ENCODE results near the gene NEK7.
"Not testable (repeated sequence)": the region's sequence is repeated elsewhere in the genome, so short reads cannot be mapped to it uniquely, and the experiment has no call there.

The NEK7 gene

GRCh38 chr1:198298640-198299039 lies 141.8 kb downstream of the NEK7 start:
- DNase-seq, result no peak

- DNase-seq, result no peak
These were observed 143.7 kb downstream of the NEK7 start for GRCh38 chr1:198300451-198300850.

GRCh38 chr1:198304431-198304830 lies 147.6 kb downstream of the NEK7 start:
- no peak for DNase-seq

GRCh38 chr1:198314817-198315216 lies 158.0 kb downstream of the NEK7 start:
- DNase-seq, result not testable (repeated sequence)

- not testable (repeated sequence) for DNase-seq
These were observed 158.5 kb downstream of the NEK7 start for GRCh38 chr1:198315331-198315730.

GRCh38 chr1:198316546-198317100 lies 159.8 kb downstream of the NEK7 start:
- DNase-seq, result no peak

- DNase-seq, result no peak
These were observed 161.3 kb downstream of the NEK7 start for GRCh38 chr1:198318085-198318484.

- no peak for DNase-seq
These were observed 164.0 kb downstream of the NEK7 start for GRCh38 chr1:198320759-198321158.

- DNase-seq, result no peak
These were observed 169.4 kb downstream of the NEK7 start for GRCh38 chr1:198326232-198326631.

- no peak for DNase-seq
These were observed 170.1 kb downstream of the NEK7 start for GRCh38 chr1:198326915-198327314.

GRCh38 chr1:198328458-198329032 lies 171.7 kb downstream of the NEK7 start:
- no peak for DNase-seq

GRCh38 chr1:198330982-198331615 lies 174.3 kb downstream of the NEK7 start:
- no peak for DNase-seq

- DNase-seq, result no peak
These were observed 176.9 kb downstream of the NEK7 start for GRCh38 chr1:198333744-198334143.

GRCh38 chr1:198335663-198336062 lies 178.9 kb downstream of the NEK7 start:
- DNase-seq, result no peak

GRCh38 chr1:198337886-198338285 lies 181.1 kb downstream of the NEK7 start:
- DNase-seq, result no peak

- no peak for DNase-seq
These were observed 183.3 kb downstream of the NEK7 start for GRCh38 chr1:198340139-198340538.

GRCh38 chr1:198346178-198346577 lies 189.4 kb downstream of the NEK7 start:
- no peak for DNase-seq

- DNase-seq, result no peak
These were observed 193.7 kb downstream of the NEK7 start for GRCh38 chr1:198350456-198350855.

GRCh38 chr1:198352975-198353695 lies 196.3 kb downstream of the NEK7 start:
- no peak for DNase-seq

GRCh38 chr1:198357937-198358336 lies 201.1 kb downstream of the NEK7 start:
- DNase-seq, result no peak

GRCh38 chr1:198359024-198359653 lies 202.3 kb downstream of the NEK7 start:
- DNase-seq, result no peak

- DNase-seq, result no peak
These were observed 203.5 kb downstream of the NEK7 start for GRCh38 chr1:198360208-198360729.

- DNase-seq, result no peak
These were observed 204.5 kb downstream of the NEK7 start for GRCh38 chr1:198361237-198361767.

Data from NCI-H1048 (cell line).